ENCODE results near the gene WIPF3.

GRCh38 chr7:29851487-29851886 is 45.2 kb downstream of the WIPF3 start:
- no peak for TF ChIP-seq SP1 (IDR thresholded peaks at IDR 0.05)
- TF ChIP-seq CTCF (IDR thresholded peaks at IDR 0.05; ENCODE audit: low read depth, low read length, missing input control): no peak
- no peak for TF ChIP-seq REST (IDR thresholded peaks at IDR 0.05)
- no peak for TF ChIP-seq RXRA (IDR thresholded peaks at IDR 0.05)
- no peak for TF ChIP-seq GABPA (IDR thresholded peaks at IDR 0.05 in 1 of 2, conservative IDR thresholded peaks at IDR 0.05 in 1 of 2)
- TF ChIP-seq ATF3 (IDR thresholded peaks at IDR 0.05): no peak
- no peak for TF ChIP-seq MAX (IDR thresholded peaks at IDR 0.05)
- TF ChIP-seq FOXA1 (IDR thresholded peaks at IDR 0.05): no peak
- no peak for TF ChIP-seq RAD21 (IDR thresholded peaks at IDR 0.05)
- no peak for TF ChIP-seq TAF1 (conservative IDR thresholded peaks at IDR 0.05)
- no peak for TF ChIP-seq JUND (IDR thresholded peaks at IDR 0.05)
- TF ChIP-seq ZBTB33 (IDR thresholded peaks at IDR 0.05): no peak

Data from liver (tissue), 3 donors.